Stomach (tissue), 4 donors: Measurements from ENCODE around the gene WTAP.

ENCODE experiments used
- CTCF ChIP-seq, 7 experiments: fragments of 450-650 bp in 4 of 7; fragments of 200-600 bp in 3 of 7; sonication (generic) in 3 of 7; IDR thresholded peaks; one replicate each; pipeline ENCODE4 v1.5.1; 2016 to 2019; ENCODE audit warnings: antibody characterized with exemption in 7 of 7, control low read depth in 2 of 7, mild to moderate bottlenecking in 1 of 7
- POLR2A ChIP-seq, 4 donors: fragments of 450-650 bp; IDR thresholded peaks; one replicate each; pipeline ENCODE4 v1.6.1; 2016; ENCODE audit warnings: antibody characterized with exemption in 4 of 4, control low read depth in 2 of 4, mild to moderate bottlenecking in 1 of 4, moderate library complexity in 1 of 4

- TF ChIP-seq CTCF (IDR thresholded peaks at IDR 0.05) (no peak), POLR2A (IDR thresholded peaks at IDR 0.05) (no peak)
These were observed 24.1 kb downstream of the WTAP start for GRCh38 chr6:159751448-159751847.
